IPS-18a (cell line): ENCODE data around the gene NPAS2.

Experiments
- H3K27ac ChIP-seq: one replicate; pipeline ENCODE4 v1.5.1; 2013; ENCODE audit warnings: low read length
- H3K27me3 ChIP-seq: one replicate; pipeline ENCODE4 v1.6.1; 2013; ENCODE audit warnings: mild to moderate bottlenecking, low read length; ENCODE audit not compliant: control insufficient read depth, insufficient read depth
- H3K36me3 ChIP-seq: one replicate; pipeline ENCODE4 v1.6.1; 2013; ENCODE audit warnings: low read depth, low read length; ENCODE audit not compliant: control insufficient read depth
- H3K4me1 ChIP-seq: one replicate; pipeline ENCODE4 v1.6.1; 2013; ENCODE audit warnings: low read depth, low read length; ENCODE audit not compliant: control insufficient read depth
- H3K4me3 ChIP-seq: one replicate; pipeline ENCODE4 v1.5.1; 2013; ENCODE audit warnings: low read length
- H3K9ac ChIP-seq: one replicate; pipeline ENCODE4 v1.6.1; 2013; ENCODE audit warnings: mild to moderate bottlenecking, low read length, moderate library complexity
- H3K9me3 ChIP-seq: one replicate; pipeline ENCODE4 v1.6.1; 2013; ENCODE audit warnings: low read depth, low read length; ENCODE audit not compliant: control insufficient read depth

Gene NPAS2

DNA sequence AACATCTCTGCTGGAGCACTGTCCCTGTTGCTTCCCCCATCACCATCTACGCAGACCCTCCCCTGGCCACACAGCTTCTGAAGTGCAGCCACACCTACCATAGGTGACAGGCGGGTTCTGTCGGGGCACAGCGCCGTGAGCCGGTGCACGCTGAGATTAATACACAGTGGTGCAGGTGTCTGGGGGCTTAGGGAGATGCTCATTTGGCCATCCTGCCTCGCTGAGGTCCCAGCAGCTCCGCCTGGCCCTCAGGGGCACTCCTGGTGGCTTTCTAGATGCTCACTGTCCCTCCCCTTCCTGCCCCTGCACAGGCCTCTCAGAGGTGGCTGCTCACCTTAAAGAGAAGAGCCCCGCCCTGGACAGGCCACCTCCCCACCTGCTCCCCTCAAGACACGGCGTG lies 163.3 kb downstream of the NPAS2 start:
- Histone ChIP-seq H3K9me3 (no peaks in the 10 kb centered on the region), H3K4me3 (no peak overlapping the region), H3K9ac (no peak overlapping the region), H3K27me3 (no peaks in the 10 kb centered on the region), H3K27ac (no peak overlapping the region), H3K36me3 (no peaks in the 10 kb centered on the region), H3K4me1 (peaks cover 3% of the 10 kb centered on the region)

DNA sequence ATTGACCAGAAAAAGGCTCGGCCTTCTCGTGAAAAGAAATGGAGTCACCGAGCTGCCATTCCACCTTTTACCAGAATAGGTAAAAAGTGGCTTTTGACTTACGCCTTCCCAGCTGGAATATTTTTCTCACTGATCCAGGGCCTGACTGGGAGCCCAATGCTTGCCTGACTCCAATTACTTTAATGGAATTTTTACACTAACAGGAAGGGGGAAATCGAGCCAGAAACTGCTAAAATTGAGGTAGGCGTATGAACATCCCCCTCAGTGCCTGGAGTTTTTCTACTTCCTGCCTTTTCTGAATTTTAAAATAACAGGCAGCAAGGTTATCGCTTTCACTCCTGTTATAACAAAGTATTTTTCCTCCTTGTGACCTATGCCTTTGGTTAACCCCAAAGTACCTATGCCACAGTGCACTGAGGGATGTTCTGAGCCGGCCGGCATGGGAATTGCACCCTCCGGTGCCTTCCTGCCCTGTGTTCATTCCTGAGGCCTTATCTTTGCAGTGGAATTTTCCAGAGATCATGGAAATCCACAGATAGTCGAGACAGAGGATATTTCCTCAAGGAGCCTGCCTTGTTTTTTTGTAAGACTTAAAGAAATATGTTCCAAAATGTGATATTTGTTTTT lies 163.9 kb downstream of the NPAS2 start:
- Histone ChIP-seq H3K9ac (no peak overlapping the region), H3K27ac (no peak overlapping the region), H3K36me3 (no peaks in the 10 kb centered on the region)

DNA sequence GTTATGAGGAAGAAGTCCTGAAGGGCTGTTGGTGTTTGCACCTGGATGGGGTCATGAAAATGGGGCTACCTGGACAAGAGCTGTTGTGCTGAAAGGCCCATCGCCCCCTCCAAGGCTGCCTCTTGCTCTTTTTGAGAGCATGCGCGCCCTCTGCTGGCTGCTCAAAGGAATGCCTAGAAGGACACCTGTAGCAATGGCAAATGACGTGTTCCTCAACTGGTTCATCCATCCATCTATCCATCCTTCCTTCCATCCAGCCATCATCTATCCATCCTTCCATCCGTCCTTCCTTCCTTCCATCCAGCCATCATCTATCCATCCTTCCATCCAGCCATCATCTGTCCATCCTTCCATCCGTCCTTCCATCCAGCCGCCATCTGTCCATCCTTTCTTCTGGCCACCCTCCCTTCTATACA lies 165.0 kb downstream of the NPAS2 start:
- Histone ChIP-seq H3K27me3 (no peaks in the 10 kb centered on the region), H3K4me1 (peaks cover 3% of the 10 kb centered on the region), H3K9ac (no peak overlapping the region), H3K27ac (no peak overlapping the region), H3K36me3 (no peaks in the 10 kb centered on the region), H3K9me3 (no peaks in the 10 kb centered on the region), H3K4me3 (no peak overlapping the region)

More for the DNA sequence above, 163.9 kb downstream of the NPAS2 start:
- Histone ChIP-seq H3K9me3 (no peaks in the 10 kb centered on the region), H3K4me3 (no peak overlapping the region), H3K27me3 (no peaks in the 10 kb centered on the region), H3K4me1 (peaks cover 3% of the 10 kb centered on the region)

DNA sequence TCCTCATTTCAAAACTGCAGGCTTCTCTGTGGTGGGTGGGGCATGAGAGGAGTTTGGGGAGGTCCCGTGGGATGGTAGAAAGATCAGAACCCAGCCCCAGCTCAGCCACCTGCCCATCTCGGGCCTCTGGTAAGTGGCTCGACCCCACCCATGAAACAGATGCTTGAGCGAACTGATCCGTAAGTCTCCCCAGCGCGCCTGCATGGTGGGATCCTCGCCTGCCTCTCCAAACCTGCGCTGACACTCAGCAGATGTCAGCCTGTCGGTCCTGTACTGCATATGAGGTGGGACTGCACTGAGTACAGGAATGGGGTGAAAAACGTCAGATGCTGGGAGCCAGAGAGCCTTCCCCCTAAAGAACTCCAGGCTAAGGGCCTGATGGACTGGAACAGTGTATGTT lies 166.2 kb downstream of the NPAS2 start:
- H3K4me1 ChIP-seq: peaks cover 5% of the 10 kb centered on the region
- no peaks in the 10 kb centered on the region for H3K9me3 ChIP-seq
- H3K27me3 ChIP-seq: no peaks in the 10 kb centered on the region
- H3K4me3 ChIP-seq: no peak overlapping the region
- H3K27ac ChIP-seq: no peak overlapping the region
- no peak overlapping the region for H3K9ac ChIP-seq
- no peaks in the 10 kb centered on the region for H3K36me3 ChIP-seq

DNA sequence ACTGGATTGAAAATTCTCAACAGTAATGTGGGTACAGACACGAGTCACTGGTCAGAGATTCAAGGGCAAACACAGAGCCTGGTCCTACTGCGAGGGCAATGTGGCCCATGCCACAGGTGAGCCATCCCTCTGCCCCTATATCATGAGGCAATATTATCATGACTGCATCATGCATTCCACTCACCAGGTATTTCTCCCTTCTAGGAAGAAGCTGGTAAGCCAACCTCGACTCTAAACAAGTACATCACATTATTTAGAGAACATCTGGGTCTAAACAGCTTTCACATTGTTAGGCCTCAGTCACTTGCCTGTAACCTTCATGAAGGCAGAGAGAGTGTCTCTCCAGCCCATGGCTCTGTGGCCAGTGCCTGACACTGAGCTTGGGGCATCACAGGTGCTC lies 167.6 kb downstream of the NPAS2 start:
- no peak overlapping the region for H3K4me3 ChIP-seq
- no peak overlapping the region for H3K27ac ChIP-seq
- H3K27me3 ChIP-seq: no peaks in the 10 kb centered on the region
- peaks cover 2% of the 10 kb centered on the region for H3K4me1 ChIP-seq
- no peak overlapping the region for H3K9ac ChIP-seq
- no peaks in the 10 kb centered on the region for H3K9me3 ChIP-seq
- no peaks in the 10 kb centered on the region for H3K36me3 ChIP-seq

DNA sequence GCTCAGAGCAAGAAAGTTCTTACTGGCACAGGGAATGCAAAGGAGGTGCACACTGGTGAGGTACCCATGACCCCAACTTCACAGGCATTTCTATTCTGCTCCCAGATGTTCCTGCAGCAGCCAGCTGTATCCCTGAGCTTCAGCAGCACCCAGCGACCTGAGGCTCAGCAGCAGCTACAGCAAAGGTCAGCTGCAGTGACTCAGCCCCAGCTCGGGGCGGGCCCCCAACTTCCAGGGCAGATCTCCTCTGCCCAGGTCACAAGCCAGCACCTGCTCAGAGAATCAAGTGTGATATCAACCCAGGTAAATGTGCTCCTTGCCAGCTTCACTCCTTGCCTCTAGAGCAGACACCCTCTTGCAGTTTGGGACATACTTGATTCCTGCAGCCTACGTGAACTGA lies 168.0 kb downstream of the NPAS2 start:
- Histone ChIP-seq H3K4me1 (peaks cover 2% of the 10 kb centered on the region), H3K36me3 (no peaks in the 10 kb centered on the region), H3K27ac (no peak overlapping the region), H3K4me3 (no peak overlapping the region), H3K27me3 (no peaks in the 10 kb centered on the region), H3K9me3 (no peaks in the 10 kb centered on the region), H3K9ac (no peak overlapping the region)

DNA sequence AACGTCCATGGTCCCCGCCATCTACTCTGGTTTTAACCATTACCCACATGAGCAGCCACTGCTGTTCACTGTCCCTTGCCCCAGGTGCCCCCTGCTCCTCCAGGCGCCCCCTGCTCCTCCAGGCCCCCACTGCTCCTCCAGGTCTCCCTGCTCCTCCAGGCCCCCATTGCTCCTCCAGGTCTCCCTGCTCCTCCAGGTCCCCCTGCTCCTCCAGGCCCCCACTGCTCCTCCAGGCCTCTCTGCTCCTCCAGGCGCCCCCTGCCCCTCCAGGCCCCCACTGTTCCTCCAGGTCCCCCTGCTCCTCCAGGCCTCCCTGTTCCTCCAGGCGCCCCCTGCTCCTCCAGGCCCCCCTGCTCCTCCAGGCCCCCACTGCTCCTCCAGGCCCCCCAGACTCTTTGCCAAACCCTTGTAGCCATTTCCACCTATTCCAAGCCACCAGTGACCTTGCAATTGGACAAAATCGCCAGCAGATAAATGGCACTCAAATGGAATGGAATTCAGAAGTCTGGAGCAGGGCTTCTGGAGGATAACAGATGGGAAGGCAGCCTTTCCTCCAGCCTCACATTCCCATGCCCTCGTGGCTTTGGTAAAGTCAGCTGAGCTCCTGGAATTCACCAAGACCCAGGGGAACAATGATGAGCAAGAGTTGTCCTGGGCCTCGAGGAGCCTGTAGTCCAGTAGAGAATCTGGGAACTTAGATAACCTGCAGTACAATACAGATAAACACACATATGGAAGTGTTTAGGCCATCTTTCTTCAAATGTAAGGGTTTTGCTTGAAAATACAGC lies 168.9 kb downstream of the NPAS2 start:
- H3K27ac ChIP-seq: no peak overlapping the region
- no peak overlapping the region for H3K9ac ChIP-seq
- no peaks in the 10 kb centered on the region for H3K9me3 ChIP-seq
- H3K27me3 ChIP-seq: no peaks in the 10 kb centered on the region
- H3K4me3 ChIP-seq: no peak overlapping the region
- H3K4me1 ChIP-seq: peaks cover 2% of the 10 kb centered on the region
- H3K36me3 ChIP-seq: no peaks in the 10 kb centered on the region

DNA sequence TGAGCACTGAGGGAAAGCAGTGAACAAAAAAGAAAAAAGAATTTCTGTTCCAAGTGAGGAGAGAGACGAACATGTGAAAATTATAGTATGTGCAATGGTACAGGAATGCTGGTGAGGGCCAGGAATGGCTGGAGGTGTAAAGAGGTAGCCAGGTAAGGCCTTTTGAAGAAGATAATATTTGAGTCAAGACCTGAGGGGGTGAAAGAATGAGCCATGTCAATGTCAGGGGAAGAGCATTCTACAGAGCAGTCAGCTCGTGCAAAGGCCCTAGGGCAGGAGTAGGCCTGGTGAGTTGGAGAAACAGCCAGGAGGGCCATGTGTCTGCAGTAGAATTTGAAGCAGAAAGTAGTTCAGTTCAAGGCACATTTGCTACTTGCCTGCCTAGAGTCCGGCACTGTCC lies 169.7 kb downstream of the NPAS2 start:
- Histone ChIP-seq H3K36me3 (no peaks in the 10 kb centered on the region), H3K9ac (no peak overlapping the region)

DNA sequence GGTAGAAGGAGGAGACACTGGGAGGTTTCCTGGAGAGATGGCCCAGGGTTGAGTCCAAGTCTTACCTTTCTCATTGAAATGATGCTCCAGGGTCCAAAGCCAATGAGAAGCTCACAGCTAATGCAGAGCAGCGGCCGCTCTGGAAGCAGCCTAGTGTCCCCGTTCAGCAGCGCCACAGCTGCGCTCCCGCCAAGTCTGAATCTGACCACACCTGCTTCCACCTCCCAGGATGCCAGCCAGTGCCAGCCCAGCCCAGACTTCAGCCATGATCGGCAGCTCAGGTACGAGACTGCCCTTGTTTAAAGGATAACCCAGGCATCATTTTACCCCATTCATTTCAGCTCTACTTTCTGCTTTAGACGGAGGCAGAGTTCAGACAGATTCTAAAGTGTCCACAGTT lies 170.2 kb downstream of the NPAS2 start:
- no peaks in the 10 kb centered on the region for H3K36me3 ChIP-seq
- no peaks in the 10 kb centered on the region for H3K27me3 ChIP-seq
- peaks cover 2% of the 10 kb centered on the region for H3K4me1 ChIP-seq
- no peak overlapping the region for H3K9ac ChIP-seq
- H3K27ac ChIP-seq: no peak overlapping the region
- no peaks in the 10 kb centered on the region for H3K9me3 ChIP-seq
- H3K4me3 ChIP-seq: no peak overlapping the region

More for the DNA sequence above, 169.7 kb downstream of the NPAS2 start:
- H3K27me3 ChIP-seq: no peaks in the 10 kb centered on the region
- H3K27ac ChIP-seq: no peak overlapping the region
- H3K4me1 ChIP-seq: peaks cover 2% of the 10 kb centered on the region
- no peaks in the 10 kb centered on the region for H3K9me3 ChIP-seq
- H3K4me3 ChIP-seq: no peak overlapping the region

DNA sequence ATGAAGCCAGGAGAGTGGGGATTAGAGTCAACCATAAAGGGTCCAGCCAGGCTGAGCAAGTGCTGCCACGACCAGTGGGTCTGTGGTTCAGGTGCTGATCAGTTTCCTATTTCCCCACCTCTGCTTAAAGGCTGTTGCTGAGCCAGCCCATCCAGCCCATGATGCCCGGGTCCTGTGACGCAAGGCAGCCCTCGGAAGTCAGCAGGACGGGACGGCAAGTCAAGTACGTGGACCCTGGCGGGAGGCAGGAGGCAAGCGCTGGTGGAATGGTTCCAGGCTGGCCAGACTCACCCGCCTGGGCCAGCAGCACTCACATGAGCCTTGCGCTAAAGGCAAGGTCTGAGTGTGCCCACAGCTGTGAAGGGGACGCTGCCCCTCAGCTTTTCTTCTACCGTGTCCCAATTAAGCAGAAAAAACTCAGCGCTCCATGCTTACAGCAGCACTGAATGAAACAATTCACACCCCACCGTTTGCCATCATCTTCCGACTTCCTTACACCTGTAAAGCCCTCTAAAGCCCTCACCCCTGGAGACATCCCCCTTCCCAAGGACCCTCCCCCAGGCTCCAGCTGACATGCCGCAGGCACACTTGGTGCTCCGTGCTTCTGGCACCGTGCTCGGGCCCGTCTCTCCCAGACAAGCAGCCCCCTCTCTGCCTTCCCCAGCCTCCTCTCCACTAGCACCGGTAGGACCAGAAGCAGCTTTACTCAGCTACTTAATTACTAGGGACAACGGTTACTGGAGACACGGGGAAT lies 170.9 kb downstream of the NPAS2 start:
- Histone ChIP-seq H3K27me3 (no peaks in the 10 kb centered on the region), H3K36me3 (no peaks in the 10 kb centered on the region), H3K4me1 (peaks cover 2% of the 10 kb centered on the region), H3K4me3 (no peak overlapping the region), H3K27ac (no peak overlapping the region), H3K9me3 (no peaks in the 10 kb centered on the region), H3K9ac (no peak overlapping the region)

DNA sequence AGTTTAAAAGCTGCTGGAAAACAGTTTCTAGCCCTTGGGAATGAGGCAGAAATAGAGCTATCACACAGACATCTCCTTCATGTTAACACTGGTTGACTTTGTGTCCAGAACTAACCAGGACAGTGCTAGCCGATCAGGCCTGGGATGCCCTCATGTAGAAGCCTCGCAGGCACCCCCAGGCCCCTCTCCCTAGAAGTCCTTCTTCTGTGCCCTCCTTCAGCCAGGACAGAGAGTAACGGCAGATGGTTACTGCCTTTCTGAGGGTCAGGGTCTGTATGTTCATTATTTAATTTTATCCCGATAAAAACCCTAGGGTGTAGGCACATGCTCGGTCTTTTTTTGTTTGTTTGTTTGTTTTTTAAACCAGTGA lies 171.4 kb downstream of the NPAS2 start:
- no peak overlapping the region for H3K27ac ChIP-seq
- no peak overlapping the region for H3K4me3 ChIP-seq
- no peak overlapping the region for H3K9ac ChIP-seq
- no peaks in the 10 kb centered on the region for H3K27me3 ChIP-seq
- H3K4me1 ChIP-seq: peaks cover 2% of the 10 kb centered on the region
- no peaks in the 10 kb centered on the region for H3K9me3 ChIP-seq
- H3K36me3 ChIP-seq: no peaks in the 10 kb centered on the region
